Heart right ventricle (tissue), 16 donors: Measurements from ENCODE around the gene GNB1L. TPM values are rescaled to one million over a fixed set of nuclear protein-coding genes. Genes with fewer than 3 reads are reported as not detected.
A peak's percentile ranks its signal among the peaks of the same experiment; 100 is the strongest.

ENCODE experiments used
- ATAC-seq, 8 donors: fragments of 200-7000 bp; cut with Tn5 transposase; one replicate each; pipeline ENCODE4 v1.9.1; 2020; ENCODE audit warnings: mild to moderate bottlenecking in 8 of 8, moderate library complexity in 8 of 8, moderate number of reproducible peaks in 1 of 8
- DNase-seq, 2 donors: peaks; one replicate each; pipeline ENCODE4 v3.0.0-alpha.2; 2020
- H3K27ac ChIP-seq, 10 donors: fragments of 200-600 bp; sonication (generic) in 2 of 10; one replicate each; pipeline versions ENCODE4 v1.5.0 to v1.8.0; 2020 to 2022; ENCODE audit warnings: mild to moderate bottlenecking in 3 of 10
- H3K27me3 ChIP-seq, 7 donors: fragments of 200-600 bp; one replicate each; pipeline ENCODE4 v1.8.0; 2021 to 2022; ENCODE audit warnings: mild to moderate bottlenecking in 2 of 7
- H3K36me3 ChIP-seq, 9 donors: fragments of 200-600 bp; sonication (generic) in 1 of 9; one replicate each; pipeline versions ENCODE4 v1.5.0 to v1.8.0; 2020 to 2022; ENCODE audit warnings: mild to moderate bottlenecking in 2 of 9
- H3K4me1 ChIP-seq, 9 donors: fragments of 200-600 bp; sonication (generic) in 1 of 9; one replicate each; pipeline versions ENCODE4 v1.5.0 to v1.8.0; 2020 to 2022; ENCODE audit warnings: mild to moderate bottlenecking in 4 of 9
- H3K4me3 ChIP-seq, 10 donors: fragments of 200-600 bp; sonication (generic) in 2 of 10; one replicate each; pipeline versions ENCODE4 v1.5.0 to v1.8.0; 2020 to 2022; ENCODE audit warnings: mild to moderate bottlenecking in 7 of 10, moderate library complexity in 2 of 10
- H3K9me3 ChIP-seq, 11 donors: fragments of 200-600 bp in 10 of 11; sonication (generic) in 2 of 11; one replicate each; pipeline versions ENCODE4 v1.5.0 to v1.8.0; 2013 to 2022; ENCODE audit warnings: mild to moderate bottlenecking in 2 of 11, control low read depth in 1 of 11, moderate library complexity in 1 of 11
- WGBS, 2 donors: extraction: QIAGEN DNeasy Blood & Tissue Kit; methylation state at CpG; one replicate each; pipeline ENCODE4 v1.1.7; 2013; ENCODE audit warnings: inconsistent platforms in 1 of 2; 5-methylcytosine and 5-hydroxymethylcytosine counted together
- intact Hi-C, 10 donors: fragments of 100-400 bp; cut with DNase I; formaldehyde crosslinking; loops; one replicate each; pipeline versions ENCODE4 v1.11.1 to v1.14.2; 2022
- polyA plus RNA-seq, 2 donors: library from polyadenylated mRNA; stranded (reverse); fragments of 200-250 nt; gene quantifications; one replicate each; pipeline ENCODE4 v1.2.3, GENCODE V29; 2013
- total RNA-seq, 10 donors: library from RNA; stranded (reverse); fragmentation: NEBNext Ultra II Directional in 3 of 10; extraction: Animal tissue kit (Norgen Biotek cat#: 25700) in 3 of 10; gene quantifications; one replicate each; pipeline versions ENCODE4 v1.2.1 to v1.2.4, GENCODE V29; 2021 to 2023
- TF ChIP-seq, protein P1 (sequence below), 9 donors: fragments of 200-600 bp; sonication (generic) in 2 of 9; IDR thresholded peaks; one replicate each; pipeline versions ENCODE4 v1.5.0 to v1.8.0; 2021 to 2022; ENCODE audit warnings: antibody characterized with exemption in 9 of 9, mild to moderate bottlenecking in 5 of 9, moderate library complexity in 1 of 9
- donor health status: Arrhythmogenic right ventricular cardiomyopathy.
- donor health status: ischemic (EF 13 %, LVEDD 7.1; RV severe dilation, severe dysfunction).
- donor health status: healthy with polysubstance abuse.
- donor health status: DM: no; HTN: yes; CAD: no.
- donor health status: DM: no; HTN: no; CAD: no.
- donor health status: ischemic (EF 25% LVEDD 6.9; RV normal size, moderate dysfunction).
- donor health status: ischemic (EF 25% LVEDD 5.7; RV mildly dilated, moderate dysfunction).
- donor health status: healthy.
- donor health status: DM: yes; HTN: yes; CAD: no.
- donor health status: Ischemic cardiomyopathy.
- donor health status: ischemic (EF 35%, LVEDD 5.7; RV mildly dilated, moderate dysfunction).
- donor health status: nonischemic (EF 11% LVEDD 7.7; RV severe dilation, severe dysfunction).
- donor health status: DM: yes; HTN: yes; CAD: no.
- donor health status: PGD.
- donor health status: ischemic (EF 29% LVEDD 5.4; RV normal size, mild dysfunction).
- donor health status: nonischemic (EF 23%, LVEDD 6.1; RV moderate dilation, normal function).

The GNB1L gene
- total and polyA plus RNA-seq, 12 donors = 0.76 to 9.3 (median 1.9) TPM

GRCh38 chr22:19757140-19757984 lies 97.3 kb downstream of the GNB1L start:
- Histone ChIP-seq H3K36me3 (no peaks in the 10 kb centered on the region), H3K9me3 (no peaks in the 10 kb centered on the region), H3K27me3 (peaks cover 65 to 94% (median 87%) of the 10 kb centered on the region in 7 donors), H3K4me3 (peak overlapping the region in 9 of 10 donors; percentile 2 to 37 (median 17)), H3K27ac (no peak overlapping the region), H3K4me1 (peaks cover 14 to 43% (median 35%) of the 10 kb centered on the region in 9 donors)
- intact Hi-C loops = loop anchor here in 2 of 10 donors (10.0 kb wide), 2 partner anchors 47 to 87 kb away; no protein-coding TSS in a partner anchor
- TF ChIP-seq, protein P1, sequence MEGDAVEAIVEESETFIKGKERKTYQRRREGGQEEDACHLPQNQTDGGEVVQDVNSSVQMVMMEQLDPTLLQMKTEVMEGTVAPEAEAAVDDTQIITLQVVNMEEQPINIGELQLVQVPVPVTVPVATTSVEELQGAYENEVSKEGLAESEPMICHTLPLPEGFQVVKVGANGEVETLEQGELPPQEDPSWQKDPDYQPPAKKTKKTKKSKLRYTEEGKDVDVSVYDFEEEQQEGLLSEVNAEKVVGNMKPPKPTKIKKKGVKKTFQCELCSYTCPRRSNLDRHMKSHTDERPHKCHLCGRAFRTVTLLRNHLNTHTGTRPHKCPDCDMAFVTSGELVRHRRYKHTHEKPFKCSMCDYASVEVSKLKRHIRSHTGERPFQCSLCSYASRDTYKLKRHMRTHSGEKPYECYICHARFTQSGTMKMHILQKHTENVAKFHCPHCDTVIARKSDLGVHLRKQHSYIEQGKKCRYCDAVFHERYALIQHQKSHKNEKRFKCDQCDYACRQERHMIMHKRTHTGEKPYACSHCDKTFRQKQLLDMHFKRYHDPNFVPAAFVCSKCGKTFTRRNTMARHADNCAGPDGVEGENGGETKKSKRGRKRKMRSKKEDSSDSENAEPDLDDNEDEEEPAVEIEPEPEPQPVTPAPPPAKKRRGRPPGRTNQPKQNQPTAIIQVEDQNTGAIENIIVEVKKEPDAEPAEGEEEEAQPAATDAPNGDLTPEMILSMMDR (IDR thresholded peaks at IDR 0.05) = no peak
- ATAC-seq = peak in 2 of 8 donors; percentile 15 to 36
- WGBS, 2 donors = 36 to 39% methylated on average over 16 of the region's 16 CpGs
- DNase-seq = no peak

GRCh38 chr22:19756288-19757128 lies 98.2 kb downstream of the GNB1L start:
- ATAC-seq (peak in 7 of 8 donors; percentile 21 to 54 (median 28)), DNase-seq (peak in 1 of 2 donors; percentile 59)
- TF ChIP-seq, protein P1 (IDR thresholded peaks at IDR 0.05) = peak; percentile 16 to 51 (median 46)
- Histone ChIP-seq H3K27me3 (peaks cover 57 to 93% (median 83%) of the 10 kb centered on the region in 7 donors), H3K4me1 (peaks cover 14 to 43% (median 35%) of the 10 kb centered on the region in 9 donors), H3K9me3 (no peaks in the 10 kb centered on the region), H3K4me3 (peak overlapping the region in 9 of 10 donors; percentile 2 to 37 (median 17)), H3K27ac (no peak overlapping the region), H3K36me3 (no peaks in the 10 kb centered on the region)
- 2 to 3% methylated on average over 64 to 76 of the region's 76 CpGs for WGBS, 2 donors
- intact Hi-C loops = loop anchor here in 2 of 10 donors (10.0 kb wide), 2 partner anchors 48 to 88 kb away; no protein-coding TSS in a partner anchor

GRCh38 chr22:19755722-19756287 lies 98.9 kb downstream of the GNB1L start:
- WGBS, 2 donors = 3 to 4% methylated on average over 26 of the region's 26 CpGs
- H3K4me1 ChIP-seq = peaks cover 14 to 43% (median 35%) of the 10 kb centered on the region in 9 donors
- no peak overlapping the region for H3K4me3 ChIP-seq
- DNase-seq (no peak), ATAC-seq (no peak)
- no peaks in the 10 kb centered on the region for H3K36me3 ChIP-seq
- peaks cover 52 to 92% (median 79%) of the 10 kb centered on the region in 7 donors for H3K27me3 ChIP-seq
- TF ChIP-seq, protein P1 (IDR thresholded peaks at IDR 0.05) = no peak
- intact Hi-C loops = loop anchor here in 2 of 10 donors (10.0 kb wide), 2 partner anchors 49 to 89 kb away; no protein-coding TSS in a partner anchor
- H3K27ac ChIP-seq = no peak overlapping the region
- no peaks in the 10 kb centered on the region for H3K9me3 ChIP-seq
